Dermis microvascular lymphatic vessel endothelial cell (primary cell): ENCODE data around the gene TIMM22. TPM values are rescaled to one million over a fixed set of nuclear protein-coding genes. Genes with fewer than 3 reads are reported as not detected.

ENCODE experiments used
- DNase-seq, 2 donors: peaks; one replicate each; pipeline versions ENCODE4 v3.0.0 to v3.0.0-alpha.2; 2010; ENCODE audit warnings: low read depth in 2 of 2
- total RNA-seq: library from RNA; depleted of rRNA; stranded (reverse); fragments of >200 nt; gene quantifications from 2 replicates; pipeline ENCODE4 v1.2.1, GENCODE V29; 2014

The TIMM22 gene
- total RNA-seq, 1 donor from 2014 or later = 14.0 TPM

- DNase-seq = no peak
These were observed 21.6 kb downstream of the TIMM22 start for GRCh38 chr17:1018547-1018946.

DNA sequence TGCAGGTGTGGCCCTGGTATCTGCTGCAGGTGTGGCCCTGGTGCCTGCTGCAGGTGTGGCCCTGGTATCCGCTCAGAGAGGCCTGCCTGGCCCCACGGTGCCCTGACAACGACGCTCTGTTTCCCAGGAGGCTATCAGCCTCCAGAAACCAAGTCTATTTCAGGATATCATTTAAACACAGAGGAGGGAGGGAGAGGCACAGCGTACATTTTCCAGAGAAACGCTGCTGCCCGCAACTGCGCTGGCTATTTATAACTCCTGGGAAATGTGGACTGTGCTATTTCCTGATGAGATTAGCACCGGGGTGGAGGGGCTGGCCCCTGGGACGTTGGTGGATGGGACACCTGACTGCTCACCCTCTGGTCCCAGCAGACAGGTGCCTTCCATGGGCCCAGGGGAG lies 22.5 kb downstream of the TIMM22 start:
- no peak for DNase-seq

DNA sequence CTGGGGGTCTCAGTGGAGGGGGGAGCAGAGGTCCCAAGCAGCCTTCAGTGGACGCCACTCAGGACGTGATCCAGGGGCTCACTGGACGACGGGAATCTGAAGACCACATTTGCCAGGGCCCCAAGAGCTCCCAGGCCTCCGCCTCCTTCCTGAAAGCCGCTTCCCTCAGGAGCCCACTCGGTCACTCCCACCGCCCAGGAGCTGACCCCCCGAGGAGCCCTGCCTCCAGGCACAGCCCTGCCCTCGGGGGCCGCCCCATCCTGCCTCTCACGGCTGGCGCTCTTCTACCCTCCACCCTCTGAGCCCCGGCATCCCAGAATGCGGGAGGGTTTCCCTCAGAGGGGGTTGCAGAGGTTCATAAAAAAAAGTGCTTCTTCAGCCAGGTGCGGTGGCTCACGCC lies 24.2 kb downstream of the TIMM22 start:
- DNase-seq = no peak

- DNase-seq = no peak
These were observed 25.5 kb downstream of the TIMM22 start for GRCh38 chr17:1022278-1023024.

GRCh38 chr17:1024076-1024475 lies 27.1 kb downstream of the TIMM22 start:
- no peak for DNase-seq

DNA sequence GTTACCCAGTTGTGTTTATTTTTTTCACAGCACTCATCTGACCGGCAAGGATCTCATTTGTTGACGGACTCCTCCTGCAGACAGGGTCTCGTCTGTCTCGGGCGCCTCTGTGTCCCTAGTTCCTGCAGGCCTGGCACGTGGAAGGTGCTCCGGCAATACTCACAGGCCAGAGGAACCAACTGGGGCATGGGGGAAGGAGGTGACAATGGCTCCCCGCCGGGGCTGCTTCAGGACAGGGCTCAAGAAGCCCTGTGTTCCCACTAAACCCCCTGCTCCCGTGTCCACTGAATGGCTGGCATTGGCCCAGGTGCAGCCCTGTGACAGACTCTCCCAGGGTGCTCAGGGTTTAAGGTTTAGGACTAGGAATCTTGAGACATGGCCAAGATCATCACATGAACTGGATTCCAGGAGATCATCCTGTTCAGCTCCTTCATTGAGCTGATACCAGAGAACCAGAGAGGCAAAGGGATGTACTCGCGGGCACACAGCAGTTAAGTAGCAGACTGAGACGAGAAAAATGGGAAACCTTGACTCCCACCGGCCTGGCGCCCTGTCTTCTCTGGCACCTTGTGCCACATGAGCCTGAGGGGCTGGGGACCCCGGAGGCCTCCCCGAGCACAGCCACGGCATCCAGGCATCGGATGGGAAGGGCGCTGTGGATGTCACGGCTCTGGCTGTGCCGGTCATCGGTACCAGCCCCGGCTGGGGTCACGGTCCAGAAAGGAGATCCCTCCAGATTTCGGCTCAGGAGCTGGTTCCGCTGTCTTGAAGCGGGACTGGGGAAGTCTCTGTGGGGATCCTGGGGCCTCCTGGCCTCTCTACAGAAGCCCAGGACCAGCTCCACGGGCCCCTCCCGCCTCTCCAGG lies 29.0 kb downstream of the TIMM22 start:
- no peak for DNase-seq

DNA sequence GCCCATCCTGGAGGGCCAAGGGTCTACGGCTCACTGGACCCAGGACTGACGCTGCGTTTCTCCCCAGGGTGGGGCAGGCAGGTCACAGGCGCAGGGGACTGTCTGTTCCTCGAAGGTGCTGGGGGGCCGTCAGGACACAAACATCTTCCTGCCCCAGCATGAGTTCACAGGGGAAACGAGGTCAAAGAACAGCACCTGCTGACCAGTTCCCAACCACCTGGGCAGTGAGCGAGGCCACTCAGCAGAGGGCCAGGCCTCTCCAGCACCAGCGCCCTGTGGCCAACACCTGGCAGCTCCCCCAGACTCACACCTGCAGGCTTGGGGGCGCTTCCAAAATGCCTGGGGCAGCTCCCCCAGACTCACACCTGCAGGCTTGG lies 29.7 kb downstream of the TIMM22 start:
- DNase-seq = no peak

DNA sequence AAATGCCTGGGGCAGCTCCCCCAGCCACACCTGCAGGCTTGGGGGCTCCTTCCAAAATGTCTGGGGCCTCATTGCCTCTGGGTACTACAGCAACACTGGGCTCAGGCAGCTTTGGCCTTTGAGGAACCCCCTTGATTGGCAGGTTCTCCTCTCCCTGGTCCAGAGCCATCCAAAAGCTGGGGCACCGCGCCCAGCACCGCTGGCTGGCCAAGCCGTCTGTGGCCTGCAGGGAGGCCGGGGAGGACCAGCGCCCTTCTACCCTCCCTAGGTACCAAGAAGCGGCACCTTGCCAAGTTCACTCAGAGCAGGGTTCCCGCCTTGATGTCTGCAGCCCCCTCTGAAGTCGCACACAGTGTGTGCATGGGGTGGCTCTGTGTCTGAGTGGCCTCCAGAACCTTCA lies 30.1 kb downstream of the TIMM22 start:
- no peak for DNase-seq

- no peak for DNase-seq
These were observed 32.4 kb downstream of the TIMM22 start for GRCh38 chr17:1029196-1029921.

- no peak for DNase-seq
These were observed 33.2 kb downstream of the TIMM22 start for GRCh38 chr17:1029922-1030644.

DNA sequence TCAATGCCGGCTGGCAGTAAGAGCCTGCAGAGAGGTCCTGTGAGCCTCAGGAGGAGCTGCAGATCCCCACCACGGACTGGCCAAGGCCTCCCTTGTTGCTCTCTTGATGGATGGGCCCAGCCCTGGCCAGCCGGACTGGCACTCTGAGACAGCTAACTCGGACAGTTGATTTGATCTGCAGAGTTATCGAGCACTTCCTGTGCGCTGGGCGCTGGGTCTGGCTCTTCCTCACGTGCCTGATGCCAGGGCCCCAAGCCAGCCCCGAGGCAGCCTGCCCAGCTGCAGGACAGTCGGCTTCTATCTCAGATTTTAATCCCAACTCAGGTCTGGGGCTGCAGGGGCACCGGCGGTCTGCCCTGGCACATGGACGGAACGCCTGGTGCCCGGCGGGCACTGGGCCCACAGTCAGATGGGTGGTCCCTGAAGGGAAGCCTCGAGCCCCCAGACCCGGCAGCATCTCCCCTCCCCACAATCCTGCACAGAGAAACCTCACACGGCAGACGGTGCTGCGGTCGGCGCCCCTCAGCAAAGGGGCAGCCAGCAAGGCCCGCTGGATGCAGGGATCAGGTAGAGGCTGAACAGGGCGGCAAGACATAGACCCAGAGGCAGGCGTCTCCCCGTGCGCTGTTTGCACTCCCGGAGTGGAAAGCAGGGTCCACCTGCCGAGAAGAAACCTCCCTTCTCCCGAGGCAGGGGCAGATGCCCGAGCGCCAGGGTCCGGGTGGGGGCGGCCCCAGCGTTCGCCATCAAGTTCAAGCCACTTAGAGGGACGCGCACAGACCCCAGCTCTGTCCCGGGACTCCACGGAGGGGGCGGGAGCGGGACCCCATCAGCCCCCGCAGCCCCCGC lies 34.0 kb downstream of the TIMM22 start:
- no peak for DNase-seq

DNA sequence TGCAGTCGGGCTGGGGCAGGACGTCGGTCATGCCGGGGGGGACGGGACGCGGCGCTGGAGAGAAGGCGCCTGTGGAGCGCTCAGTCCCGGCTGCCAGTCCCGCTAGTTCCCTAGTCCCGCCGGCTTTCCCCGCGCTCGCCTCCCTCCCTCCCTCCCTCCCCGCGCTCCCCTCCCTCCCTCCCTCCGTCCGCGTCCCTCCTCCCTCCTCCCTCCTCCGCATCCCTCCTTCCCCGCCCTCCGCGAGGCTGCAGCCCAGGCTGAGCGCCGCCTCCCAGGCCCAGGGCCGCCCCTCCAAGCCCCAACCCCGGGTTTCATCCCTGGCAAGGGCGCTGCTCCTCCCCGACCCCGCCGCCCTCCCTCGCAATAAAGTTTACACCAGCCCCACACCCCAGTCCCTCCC lies 34.8 kb downstream of the TIMM22 start:
- DNase-seq = no peak

- DNase-seq = no peak
These were observed 35.5 kb downstream of the TIMM22 start for GRCh38 chr17:1032391-1032790.

GRCh38 chr17:1033503-1033902 lies 36.6 kb downstream of the TIMM22 start:
- no peak for DNase-seq

DNA sequence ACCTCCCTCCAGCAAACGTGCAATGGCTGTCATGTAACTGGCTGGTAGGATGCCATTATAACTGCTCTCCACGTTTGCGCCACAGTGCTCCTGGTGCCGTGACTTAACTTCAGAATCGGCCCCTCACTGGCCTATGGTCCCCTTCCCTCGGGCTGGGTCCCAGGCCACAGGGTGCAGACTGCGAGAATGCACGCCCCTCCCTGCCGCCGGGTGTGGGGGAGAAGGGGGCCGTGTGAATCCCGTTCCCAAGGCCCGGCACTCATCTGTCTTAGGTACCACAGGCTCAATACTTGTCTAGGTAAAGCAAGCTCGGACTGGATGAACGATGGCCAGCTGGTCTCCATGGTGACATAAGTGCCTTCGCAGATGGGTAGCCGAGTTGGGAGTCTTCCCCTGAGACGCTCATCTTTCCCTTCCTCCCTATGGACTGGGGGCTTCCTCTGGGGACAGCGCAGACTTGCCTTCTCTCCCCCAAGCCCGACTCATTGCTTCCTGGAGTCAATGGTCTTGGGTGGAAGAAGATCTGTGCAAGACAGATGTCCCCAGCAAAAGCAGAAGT lies 37.8 kb downstream of the TIMM22 start:
- no peak for DNase-seq

DNA sequence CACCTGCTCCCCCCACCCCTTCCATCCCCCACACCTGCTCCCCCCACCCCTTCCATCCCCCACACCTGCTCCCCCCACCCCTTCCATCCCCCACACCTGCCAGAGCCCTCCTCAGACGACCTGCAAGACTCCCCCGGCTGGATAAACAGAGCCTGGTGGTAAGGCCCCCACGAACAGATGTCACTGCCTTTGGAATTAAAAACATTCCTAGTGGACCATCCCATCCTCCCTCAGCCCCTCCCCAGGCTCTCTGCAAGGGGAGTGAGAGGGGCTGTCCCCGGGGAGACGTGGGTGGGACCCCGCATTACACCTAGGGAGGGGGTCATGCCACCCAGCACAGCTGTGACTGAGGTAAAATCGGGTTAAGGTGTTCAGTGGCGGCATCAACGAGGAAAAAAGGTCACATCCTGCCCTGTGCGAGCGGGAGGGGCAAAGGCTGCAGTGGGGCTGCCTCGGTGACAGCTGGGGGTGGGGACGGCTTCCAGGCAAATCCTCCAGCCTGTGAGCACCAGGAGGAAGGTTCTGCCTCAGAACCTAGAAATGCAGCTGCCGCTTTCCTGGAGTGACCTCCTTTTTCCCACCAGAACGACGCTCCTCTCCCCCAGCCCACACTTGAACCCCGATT lies 38.7 kb downstream of the TIMM22 start:
- no peak for DNase-seq

DNA sequence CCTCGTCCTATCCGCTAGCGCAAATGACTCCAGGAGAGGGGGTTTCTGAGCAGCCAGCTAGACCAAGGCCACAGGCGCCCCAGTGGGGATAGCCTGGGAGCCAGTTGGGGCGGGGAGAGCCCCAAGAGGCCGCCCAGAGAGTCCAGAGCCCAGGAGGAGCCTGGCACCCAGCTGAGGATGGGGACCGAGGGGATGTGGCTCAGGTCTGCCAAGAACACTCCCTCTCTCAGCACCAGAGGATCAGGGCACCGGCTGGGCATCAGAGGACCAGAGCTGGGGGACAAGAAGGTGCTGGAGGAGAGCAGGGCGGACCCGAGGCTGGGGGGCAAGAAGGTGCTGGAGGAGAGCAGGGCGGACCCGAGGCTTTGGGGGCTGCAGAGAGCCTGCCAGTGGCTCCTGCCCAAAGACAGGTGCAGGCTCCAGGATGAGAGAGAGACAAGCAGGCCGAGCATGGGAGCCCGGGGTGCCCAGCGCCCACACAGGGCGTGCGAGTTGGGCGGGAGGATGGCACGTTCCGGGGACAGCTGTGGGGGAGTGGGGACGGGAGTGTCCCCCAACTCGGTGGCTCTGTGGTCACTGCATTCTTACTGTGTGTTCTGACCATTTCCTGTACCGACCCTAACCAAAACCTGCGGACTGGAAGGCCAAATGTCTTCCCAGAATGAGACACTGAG lies 39.4 kb downstream of the TIMM22 start:
- no peak for DNase-seq

- DNase-seq = no peak
These were observed 39.9 kb downstream of the TIMM22 start for GRCh38 chr17:1036845-1037237.

DNA sequence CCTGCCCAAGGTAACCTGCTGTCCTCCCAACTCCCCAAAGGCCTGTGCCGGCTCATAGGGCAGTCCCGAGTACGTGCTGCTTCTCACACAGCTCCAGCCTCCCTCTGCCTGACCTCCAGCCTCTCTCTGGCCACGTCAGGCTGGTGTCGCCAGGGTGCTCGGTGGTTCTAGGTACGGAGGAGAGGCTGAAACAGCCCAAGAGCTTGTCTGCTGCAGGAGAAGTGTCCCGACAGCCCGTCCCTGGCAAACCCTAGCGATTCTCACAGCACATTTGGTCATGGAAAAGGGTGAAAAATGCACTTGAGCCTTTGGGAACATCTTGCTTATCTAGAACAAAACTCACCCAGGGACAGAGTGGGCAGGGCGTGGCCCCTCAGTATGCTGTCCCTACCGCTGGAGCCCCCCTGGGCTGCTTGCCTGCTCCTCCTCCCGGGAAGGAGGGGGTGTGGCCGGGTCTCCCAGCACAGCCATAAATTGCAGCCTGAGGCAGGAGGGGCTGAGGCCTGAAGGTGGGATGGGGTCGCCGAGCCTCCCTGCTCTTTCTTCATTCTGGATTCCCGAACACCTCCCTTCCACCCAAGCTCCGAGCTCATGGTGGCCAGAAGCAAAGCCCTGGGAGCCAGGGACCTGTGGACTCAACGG lies 40.4 kb downstream of the TIMM22 start:
- no peak for DNase-seq
